NCI-H2227 treated with DMSO at 0.1 percent for 48 hours (cell line): Measurements from ENCODE around the gene XRRA1.
"Not testable (repeated sequence)": the region's sequence is repeated elsewhere in the genome, so short reads cannot be mapped to it uniquely, and the experiment has no call there.

Experiments
- DNase-seq: peaks from one replicate; lab custom pipeline; 2025; lab: John Stamatoyannopoulos, UW

The XRRA1 gene

GRCh38 chr11:74896311-74896710 is 52.6 kb downstream of the XRRA1 start:
- no peak for DNase-seq

GRCh38 chr11:74895340-74896116 is 53.4 kb downstream of the XRRA1 start:
- no peak for DNase-seq

GRCh38 chr11:74893015-74893414 is 55.9 kb downstream of the XRRA1 start:
- DNase-seq = not testable (repeated sequence)

DNA sequence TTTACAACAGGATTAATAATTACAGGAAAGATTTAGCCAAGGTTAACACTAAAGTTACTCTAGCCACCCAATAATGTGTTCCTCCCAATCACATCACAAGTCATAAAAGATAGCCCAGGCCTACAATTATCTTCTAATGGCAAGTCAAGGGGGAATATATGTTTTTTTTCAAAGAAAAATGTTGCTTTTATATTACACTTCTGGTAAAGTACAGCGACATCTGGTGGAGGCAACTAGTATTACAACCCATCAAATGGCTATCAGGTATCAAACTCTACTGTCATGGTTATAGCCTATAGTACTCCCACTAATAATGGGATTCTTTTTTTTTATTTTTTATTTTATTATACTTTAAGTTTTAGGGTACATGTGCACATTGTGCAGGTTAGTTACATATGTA is 71.8 kb downstream of the XRRA1 start:
- no peak for DNase-seq

GRCh38 chr11:74871037-74871436 is 77.9 kb downstream of the XRRA1 start:
- no peak for DNase-seq

DNA sequence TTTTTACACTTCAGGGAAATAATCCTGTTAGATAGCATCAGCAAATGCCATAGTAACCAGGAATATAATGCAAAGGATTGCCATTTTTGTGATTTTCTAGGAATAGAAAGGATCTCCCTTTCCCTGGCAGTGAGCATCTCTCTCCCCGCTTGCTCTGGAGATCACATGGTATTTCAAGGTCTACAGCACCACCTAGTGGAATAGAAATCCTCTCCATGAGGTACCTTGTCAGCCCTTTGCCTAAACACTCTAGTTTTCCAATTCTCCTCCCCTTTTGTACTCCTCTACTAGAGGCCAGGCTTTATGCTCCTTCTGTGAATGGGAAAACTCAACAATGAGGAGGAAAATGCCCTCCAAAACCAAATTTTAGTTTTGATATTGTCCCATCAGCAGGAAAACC is 78.4 kb downstream of the XRRA1 start:
- no peak for DNase-seq

GRCh38 chr11:74866557-74866956 is 82.3 kb downstream of the XRRA1 start:
- no peak for DNase-seq

- no peak for DNase-seq
These were observed 85.5 kb downstream of the XRRA1 start for GRCh38 chr11:74863410-74863809.

GRCh38 chr11:74860743-74861142 is 88.1 kb downstream of the XRRA1 start:
- DNase-seq = no peak

GRCh38 chr11:74853223-74853622 is 95.7 kb downstream of the XRRA1 start:
- DNase-seq = no peak

- DNase-seq = no peak
These were observed 99.1 kb downstream of the XRRA1 start for GRCh38 chr11:74849525-74850391.

- DNase-seq = no peak
These were observed 101.0 kb downstream of the XRRA1 start for GRCh38 chr11:74847895-74848294.

- DNase-seq = no peak
These were observed 101.5 kb downstream of the XRRA1 start for GRCh38 chr11:74847395-74847794.

GRCh38 chr11:74846770-74847169 is 102.1 kb downstream of the XRRA1 start:
- no peak for DNase-seq

DNA sequence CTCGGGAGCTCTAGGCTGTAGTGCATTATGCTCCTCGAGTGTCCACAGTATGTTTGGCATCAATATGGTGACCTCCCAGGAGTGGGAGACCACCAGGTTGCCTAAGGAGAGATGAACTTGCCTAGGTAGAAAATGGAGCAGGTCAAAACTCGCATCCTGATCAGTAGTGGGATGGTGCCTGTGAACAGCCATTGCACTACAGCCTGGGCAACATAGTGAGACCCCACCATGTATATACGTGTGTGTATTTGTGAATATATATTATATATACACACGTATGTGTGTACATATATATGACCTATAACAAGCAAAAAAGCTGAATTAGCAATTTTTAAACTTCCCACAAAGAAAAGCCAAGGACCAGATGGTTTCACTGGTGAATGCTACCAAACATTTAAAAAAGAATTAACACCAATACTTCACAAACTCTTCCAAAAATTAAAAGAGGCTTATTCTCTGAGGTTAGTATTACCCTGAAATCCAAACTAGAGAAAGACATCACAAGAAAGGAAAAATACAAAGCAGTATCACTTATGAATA is 102.8 kb downstream of the XRRA1 start:
- no peak for DNase-seq

DNA sequence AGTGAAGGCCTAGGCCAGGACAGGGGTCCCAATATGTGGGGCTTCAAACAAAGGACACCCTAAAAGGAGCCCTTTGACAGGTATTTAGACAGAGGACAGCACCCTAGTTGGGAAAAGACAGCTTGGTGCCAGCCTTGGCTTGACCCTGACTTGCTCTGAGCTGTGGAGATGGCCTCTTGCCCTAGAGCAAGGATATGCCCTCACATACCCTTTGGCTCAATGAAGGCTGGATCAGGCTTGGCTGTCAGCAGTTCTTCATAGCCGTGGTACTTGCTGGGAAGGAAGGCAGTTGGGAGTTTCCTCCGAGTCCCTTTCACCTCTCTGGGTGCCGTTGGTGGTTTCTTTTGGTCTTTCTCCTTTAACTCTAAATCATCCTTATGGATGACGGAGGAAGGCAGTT is 104.0 kb downstream of the XRRA1 start:
- DNase-seq = no peak

DNA sequence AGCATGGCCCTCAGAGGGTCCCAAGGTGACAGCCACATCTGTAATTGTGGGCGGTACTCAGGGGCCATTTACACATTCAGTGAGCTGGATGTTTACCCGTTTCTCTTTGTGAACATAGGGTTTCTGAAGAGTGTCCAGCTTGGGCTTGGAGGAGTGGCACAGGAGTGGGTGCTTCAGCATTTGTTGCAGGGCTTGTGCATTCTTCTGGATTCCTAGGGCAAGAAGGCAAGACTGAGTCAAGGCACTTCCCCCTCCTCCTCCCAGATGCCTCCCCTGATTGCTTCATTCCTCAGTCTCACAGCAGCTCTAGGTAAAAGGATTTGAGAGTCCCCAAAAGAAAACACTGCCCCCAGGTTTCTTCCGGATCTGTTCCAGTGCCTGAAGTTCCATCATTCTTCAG is 104.8 kb downstream of the XRRA1 start:
- no peak for DNase-seq

GRCh38 chr11:74842967-74843366 is 105.9 kb downstream of the XRRA1 start:
- DNase-seq = no peak

GRCh38 chr11:74840486-74840885 is 108.4 kb downstream of the XRRA1 start:
- DNase-seq = no peak

- no peak for DNase-seq
These were observed 108.9 kb downstream of the XRRA1 start for GRCh38 chr11:74839971-74840370.

GRCh38 chr11:74839446-74839845 is 109.4 kb downstream of the XRRA1 start:
- DNase-seq = no peak

GRCh38 chr11:74838188-74838587 is 110.7 kb downstream of the XRRA1 start:
- no peak for DNase-seq

DNA sequence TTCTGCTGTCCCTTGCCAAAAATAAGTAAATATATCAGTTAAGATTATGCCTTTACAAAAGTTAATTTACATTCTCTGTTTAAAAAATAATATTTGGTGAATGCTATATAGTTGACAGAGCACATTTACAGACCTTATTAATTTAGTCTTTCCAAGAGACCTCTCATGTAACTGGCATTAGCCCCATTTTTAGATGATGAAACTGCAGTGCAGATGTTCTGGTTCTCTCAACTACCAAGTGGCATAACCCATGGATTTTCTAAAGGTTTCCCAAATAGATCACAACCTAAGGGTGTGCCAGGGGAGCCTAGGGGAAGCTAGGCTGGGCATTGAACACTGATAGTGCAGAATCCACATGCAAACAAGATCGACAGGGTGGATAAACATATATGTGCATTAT is 111.7 kb downstream of the XRRA1 start:
- DNase-seq = no peak
